ENCODE data around the gene PGS1.

Gene PGS1

DNA sequence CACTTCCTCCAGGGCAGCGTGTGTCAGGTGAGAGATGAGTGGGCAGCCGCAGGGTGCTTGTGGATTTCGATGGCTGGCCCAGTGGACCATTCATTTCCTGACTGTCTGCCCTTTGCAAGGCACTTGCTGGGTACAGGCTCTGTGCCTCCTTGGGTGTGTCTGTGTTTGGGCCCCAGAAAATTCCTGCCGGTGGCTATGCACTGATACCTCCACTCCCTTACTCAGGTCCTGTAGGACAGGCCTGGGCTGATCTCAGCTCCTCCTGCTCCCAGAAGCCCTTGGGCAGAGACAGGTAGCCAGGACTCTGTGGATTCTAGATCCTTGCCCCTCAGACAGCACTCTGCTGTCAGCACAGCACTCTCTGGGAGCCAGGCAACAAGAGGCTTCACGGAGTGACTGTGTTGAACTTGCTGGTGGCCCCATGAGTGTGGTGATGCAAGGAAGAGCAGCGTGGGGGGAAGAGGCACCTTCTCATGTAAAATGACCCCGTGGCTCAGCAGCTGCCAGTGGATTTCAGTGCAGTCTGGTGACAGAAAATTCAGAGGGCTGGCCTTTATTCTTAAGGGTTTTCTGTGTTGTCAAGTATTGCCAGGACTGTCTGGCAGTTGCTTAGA, 29.0 kb downstream of the PGS1 start:
- TF ChIP-seq, protein P1, sequence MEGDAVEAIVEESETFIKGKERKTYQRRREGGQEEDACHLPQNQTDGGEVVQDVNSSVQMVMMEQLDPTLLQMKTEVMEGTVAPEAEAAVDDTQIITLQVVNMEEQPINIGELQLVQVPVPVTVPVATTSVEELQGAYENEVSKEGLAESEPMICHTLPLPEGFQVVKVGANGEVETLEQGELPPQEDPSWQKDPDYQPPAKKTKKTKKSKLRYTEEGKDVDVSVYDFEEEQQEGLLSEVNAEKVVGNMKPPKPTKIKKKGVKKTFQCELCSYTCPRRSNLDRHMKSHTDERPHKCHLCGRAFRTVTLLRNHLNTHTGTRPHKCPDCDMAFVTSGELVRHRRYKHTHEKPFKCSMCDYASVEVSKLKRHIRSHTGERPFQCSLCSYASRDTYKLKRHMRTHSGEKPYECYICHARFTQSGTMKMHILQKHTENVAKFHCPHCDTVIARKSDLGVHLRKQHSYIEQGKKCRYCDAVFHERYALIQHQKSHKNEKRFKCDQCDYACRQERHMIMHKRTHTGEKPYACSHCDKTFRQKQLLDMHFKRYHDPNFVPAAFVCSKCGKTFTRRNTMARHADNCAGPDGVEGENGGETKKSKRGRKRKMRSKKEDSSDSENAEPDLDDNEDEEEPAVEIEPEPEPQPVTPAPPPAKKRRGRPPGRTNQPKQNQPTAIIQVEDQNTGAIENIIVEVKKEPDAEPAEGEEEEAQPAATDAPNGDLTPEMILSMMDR (IDR thresholded peaks at IDR 0.05; ENCODE audit: control extremely low read depth, extremely low read depth, low read depth, missing control alignments): no peak
- DNase-seq (ENCODE audit: extremely low spot score): no peak
- CTCF ChIA-PET: interaction anchor here (0.6 to 1.6 kb wide), 4 partner anchors 9 to 436 kb away, joined by 3 to 4 read pairs (median 3); no protein-coding TSS in a partner anchor
- POLR2A ChIA-PET: no interaction called here

- no peak for DNase-seq (ENCODE audit: extremely low spot score)
- TF ChIP-seq, protein P1 (IDR thresholded peaks at IDR 0.05; ENCODE audit: control extremely low read depth, extremely low read depth, low read depth, missing control alignments): no peak
- CTCF ChIA-PET: interaction anchor here (0.8 to 1.6 kb wide), 2 partner anchors 14 to 44 kb away, joined by 3 to 4 read pairs; no protein-coding TSS in a partner anchor
- POLR2A ChIA-PET: no interaction called here
Measured at GRCh38 chr17:78408476-78409050, 30.1 kb downstream of the PGS1 start.

DNA sequence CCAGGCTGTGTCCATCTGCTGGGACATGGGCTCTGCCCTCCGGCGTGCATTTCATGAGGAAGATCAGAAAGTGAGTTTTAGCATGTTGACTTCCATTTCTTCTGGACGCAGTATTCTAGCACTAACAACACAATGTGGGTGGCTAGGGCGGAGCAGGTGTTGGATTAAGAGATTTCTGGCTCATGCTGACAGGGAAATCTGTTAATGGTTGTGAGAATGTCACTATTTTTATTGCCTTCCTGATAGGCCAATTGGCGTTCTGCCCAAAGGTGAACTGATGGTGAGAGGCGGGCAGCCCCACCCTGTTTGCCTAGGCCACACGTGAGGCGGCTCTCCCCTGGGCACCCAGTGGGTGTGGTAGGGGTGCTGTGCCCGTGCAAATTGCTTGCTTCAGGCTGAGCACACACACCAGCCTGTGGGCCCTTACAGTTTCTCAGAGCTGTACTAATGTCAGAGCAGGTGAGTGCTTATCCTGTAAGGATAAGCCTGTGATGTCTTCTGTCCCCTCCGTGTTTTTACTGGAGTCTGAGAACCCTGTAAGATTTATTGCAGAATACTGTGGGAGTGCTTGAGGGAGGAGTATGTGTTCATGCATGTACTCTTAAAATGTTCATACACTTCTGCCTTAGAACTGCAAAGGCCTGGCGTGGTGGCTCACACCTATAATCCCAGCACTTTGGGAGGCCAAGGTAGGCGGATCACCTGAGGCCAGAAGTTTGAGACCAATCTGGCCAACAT, 30.9 kb downstream of the PGS1 start:
- DNase-seq (ENCODE audit: extremely low spot score): no peak
- POLR2A ChIA-PET: interaction anchor here (0.7 kb wide), 1 partner anchor 18 kb away, joined by 5 read pairs; no protein-coding TSS in a partner anchor
- TF ChIP-seq, protein P1 (IDR thresholded peaks at IDR 0.05; ENCODE audit: control extremely low read depth, extremely low read depth, low read depth, missing control alignments): no peak
- CTCF ChIA-PET: interaction anchor here (3.5 kb wide), 1 partner anchor 12 kb away, joined by 24 read pairs; no protein-coding TSS in a partner anchor

DNA sequence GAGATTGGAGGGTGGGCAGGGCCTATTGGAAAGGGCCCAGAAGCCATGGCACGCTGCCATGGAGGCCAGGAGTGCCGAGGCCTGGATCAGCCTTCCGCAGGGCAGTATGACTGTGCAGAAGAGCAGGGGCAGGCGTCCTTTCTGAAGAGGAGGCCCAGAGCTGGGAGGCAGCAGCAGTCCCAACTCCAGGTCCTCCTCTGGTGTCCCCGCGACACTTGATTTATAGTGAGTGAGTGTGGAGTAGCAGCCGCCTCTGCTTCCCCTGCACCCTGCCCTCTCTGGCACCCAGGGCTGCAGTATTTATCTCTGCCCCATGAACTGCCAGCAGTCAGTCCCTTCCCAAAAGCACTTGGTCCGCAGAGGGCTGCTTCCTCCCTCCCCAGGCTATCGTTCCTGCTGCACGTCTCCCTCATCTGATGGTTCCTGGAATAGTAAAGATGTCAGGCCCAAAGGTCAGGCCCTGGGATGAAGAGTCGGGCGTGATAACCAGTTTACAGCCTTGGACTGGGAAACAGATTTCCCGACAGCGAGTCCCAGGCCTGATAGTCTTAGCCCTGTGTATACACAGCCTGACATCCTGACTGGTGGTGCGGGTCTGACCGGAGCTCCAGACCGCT, 32.9 kb downstream of the PGS1 start:
- CTCF ChIA-PET: interaction anchor here (1.1 to 3.5 kb wide), 5 partner anchors 10 to 326 kb away, joined by 3 to 24 read pairs (median 3); no protein-coding TSS in a partner anchor
- TF ChIP-seq, protein P1 (IDR thresholded peaks at IDR 0.05; ENCODE audit: control extremely low read depth, extremely low read depth, low read depth, missing control alignments): no peak
- no peak for DNase-seq (ENCODE audit: extremely low spot score)
- POLR2A ChIA-PET: interaction anchor here (0.8 kb wide), 1 partner anchor 10 kb away, joined by 4 read pairs; no protein-coding TSS in a partner anchor

GRCh38 chr17:78412403-78412802, 34.0 kb downstream of the PGS1 start:
- no peak for DNase-seq (ENCODE audit: extremely low spot score)
- POLR2A ChIA-PET: interaction anchor here (0.8 kb wide), 1 partner anchor 11 kb away, joined by 4 read pairs; no protein-coding TSS in a partner anchor
- CTCF ChIA-PET: interaction anchor here (1.0 to 3.5 kb wide), 4 partner anchors 9 to 24 kb away, joined by 3 to 24 read pairs (median 4); no protein-coding TSS in a partner anchor
- TF ChIP-seq, protein P1 (IDR thresholded peaks at IDR 0.05; ENCODE audit: control extremely low read depth, extremely low read depth, low read depth, missing control alignments): peak; percentile 43
